Stimulated activated naive CD4-positive, alpha-beta T cell treated with Interleukin-2 at 50 U/mL for 16 hours (primary cell): ENCODE data around the gene MRPL23.
"Not testable (repeated sequence)": the region's sequence is repeated elsewhere in the genome, so short reads cannot be mapped to it uniquely, and the experiment has no call there.

Experiments
- DNase-seq: peaks from one replicate; lab custom pipeline; 2025; lab: John Stamatoyannopoulos, UW

MRPL23 gene

DNA sequence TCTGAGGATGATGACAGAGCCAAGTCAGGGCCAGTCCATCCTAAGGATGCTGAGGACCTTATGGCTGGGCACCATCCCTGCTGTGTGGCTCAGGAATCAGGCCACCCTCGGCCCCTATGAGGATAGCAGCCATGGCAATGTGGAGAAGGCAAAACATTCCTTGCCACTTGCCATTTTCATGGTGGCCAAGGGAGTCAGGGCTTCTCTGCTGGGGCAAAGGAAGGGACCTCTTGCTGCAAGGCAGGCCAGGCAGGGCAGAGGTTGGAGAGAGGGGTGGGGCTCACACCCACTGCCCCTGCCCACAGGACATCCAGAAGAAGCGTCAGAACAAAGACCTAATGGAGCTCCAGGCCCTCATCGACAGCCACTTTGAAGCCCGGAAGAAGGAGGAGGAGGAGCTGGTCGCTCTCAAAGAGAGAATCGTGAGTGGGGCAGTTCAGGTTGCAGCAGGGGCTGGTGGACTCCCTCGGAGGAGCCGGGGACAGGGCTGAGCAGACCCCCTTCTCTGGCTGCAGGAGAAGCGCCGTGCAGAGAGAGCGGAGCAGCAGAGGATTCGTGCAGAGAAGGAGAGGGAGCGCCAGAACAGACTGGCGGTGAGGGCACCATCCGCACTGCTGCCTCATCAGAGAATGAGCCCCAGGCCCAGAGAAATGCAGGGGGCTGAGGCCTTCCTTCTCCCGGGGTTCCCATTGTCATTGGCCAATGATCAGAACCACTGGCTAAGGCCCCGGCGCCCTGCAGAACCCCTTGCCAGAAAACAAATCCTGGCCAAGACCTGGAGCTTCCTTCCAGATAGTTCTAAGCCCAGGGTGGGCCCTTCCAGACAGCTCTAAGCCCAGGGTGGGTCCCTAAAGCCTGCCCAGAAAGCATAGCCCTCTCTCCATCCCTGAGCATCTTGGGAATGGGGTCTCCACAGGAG is 13.5 kb upstream of the MRPL23 start:
- DNase-seq: no peak

GRCh38 chr11:1934335-1935155 is 12.6 kb upstream of the MRPL23 start:
- no peak for DNase-seq

DNA sequence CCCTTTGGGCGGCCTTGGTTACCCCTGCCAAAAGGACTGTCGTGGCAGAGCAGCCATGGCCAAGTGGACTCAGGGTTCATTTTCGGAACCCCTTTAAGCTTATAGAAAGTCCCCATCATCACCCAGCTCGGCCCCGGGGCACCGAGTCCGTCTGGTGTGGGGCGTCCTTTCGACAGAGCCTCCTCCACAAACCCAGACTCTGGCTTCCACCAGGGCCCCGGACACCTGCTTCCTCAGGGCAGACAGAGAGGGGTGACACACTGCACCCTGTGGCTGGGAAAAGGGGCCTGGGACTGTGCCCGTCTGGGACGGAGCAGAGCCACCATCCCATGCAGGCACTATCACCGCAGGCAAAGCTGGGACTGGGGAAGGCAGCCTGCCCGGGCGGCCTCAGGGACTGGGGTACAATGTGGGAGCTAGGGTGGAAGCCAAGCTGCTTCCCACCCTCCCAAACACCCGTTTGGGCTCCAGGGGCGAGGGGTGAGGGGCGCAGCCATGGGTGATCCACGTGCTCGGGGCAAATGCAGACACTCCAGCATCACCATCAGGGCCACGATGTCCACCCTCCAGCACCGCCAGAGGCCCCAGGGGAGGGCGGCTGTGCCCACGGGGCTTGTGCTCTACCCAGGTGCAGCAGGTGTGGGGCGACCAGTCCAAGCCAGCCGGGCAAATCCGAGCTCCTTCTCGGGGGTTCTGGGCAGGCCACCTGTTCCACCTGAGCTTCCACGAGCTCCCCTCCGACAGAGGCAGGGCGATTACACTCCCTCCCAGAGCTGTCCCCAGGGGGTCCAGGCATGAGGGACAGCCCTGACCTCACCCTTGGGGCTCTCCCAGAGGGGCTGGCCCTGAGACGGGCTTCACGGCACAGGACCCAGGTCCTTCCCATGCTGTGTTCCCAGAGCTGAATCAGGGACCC is 11.7 kb upstream of the MRPL23 start:
- no peak for DNase-seq

- DNase-seq: no peak
Observed at GRCh38 chr11:1936072-1936780, 10.9 kb upstream of the MRPL23 start.

DNA sequence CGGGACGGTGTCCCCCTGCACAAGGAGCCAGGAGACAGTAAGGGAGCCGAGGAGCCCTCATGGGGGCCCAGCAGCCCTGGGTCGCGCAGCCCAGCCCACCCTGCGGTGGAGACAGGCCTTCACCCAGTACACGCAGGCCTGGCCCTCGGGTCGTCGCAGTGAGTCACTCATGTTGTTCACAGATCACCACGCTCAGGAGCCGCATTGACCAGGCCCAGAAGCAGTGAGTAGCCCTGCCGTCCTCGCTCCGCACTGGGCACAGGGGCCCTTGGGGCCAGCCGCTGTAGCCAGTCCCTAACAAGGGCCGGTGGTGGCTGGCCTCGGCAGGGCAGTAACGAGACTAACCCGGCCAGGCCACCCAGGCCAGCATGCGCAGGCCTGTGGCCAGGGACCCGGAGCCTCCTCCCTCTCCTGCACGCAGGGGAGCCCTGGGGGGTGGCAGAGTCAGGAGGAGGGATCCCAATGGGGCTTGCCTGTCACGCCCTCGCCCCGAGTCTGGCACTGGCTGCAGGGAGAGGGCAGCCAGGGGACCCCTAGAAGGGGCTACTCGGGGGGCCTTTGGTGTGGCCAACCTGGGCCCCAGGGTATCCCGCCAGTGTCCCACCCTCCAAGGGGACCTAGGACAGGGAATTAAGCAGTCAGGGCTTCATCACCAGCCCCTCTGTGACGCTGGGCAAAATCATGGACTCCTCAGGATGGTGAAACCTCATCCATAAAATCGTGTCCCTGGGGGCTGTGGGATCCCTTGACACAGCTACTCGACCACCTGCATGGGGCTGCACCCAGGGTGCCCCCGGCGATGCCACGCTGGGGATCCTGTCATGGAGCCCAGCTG is 10.1 kb upstream of the MRPL23 start:
- DNase-seq: no peak

DNA sequence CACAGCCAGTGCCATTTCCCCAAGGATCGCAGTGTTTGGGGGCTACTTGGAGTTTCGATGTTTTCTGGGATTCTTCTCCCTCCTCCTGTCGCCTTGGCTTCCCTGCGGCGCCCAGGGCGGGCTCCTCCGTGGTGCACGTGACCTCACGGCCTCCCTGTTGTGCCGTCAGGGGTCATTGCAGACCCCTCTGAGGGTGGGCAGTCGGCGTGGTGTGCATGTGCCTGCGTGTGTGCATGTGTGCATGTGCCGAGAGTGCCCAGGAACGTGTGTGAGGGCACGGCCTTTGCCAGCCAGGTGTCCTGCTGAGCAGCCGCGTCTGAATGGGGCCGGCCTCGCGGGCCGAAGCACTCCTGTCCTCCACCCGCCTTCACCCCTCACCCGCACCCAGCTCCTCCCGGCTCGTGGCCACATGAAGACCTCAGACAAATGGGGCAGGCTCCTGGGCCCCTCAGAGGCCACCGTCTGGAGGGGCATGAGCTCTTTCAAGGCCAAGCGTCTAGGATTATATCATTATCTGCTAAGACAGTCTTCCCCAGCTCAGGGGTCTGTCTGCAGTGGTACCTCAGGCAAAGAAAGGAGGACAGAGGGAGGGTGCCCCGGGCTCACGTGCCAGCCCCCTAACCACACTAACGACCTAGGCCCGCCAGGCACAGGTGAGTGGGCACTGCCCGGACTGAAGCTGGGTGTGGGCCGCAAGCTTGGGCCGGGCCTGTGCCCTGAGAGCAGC is 9.4 kb upstream of the MRPL23 start:
- no peak for DNase-seq

DNA sequence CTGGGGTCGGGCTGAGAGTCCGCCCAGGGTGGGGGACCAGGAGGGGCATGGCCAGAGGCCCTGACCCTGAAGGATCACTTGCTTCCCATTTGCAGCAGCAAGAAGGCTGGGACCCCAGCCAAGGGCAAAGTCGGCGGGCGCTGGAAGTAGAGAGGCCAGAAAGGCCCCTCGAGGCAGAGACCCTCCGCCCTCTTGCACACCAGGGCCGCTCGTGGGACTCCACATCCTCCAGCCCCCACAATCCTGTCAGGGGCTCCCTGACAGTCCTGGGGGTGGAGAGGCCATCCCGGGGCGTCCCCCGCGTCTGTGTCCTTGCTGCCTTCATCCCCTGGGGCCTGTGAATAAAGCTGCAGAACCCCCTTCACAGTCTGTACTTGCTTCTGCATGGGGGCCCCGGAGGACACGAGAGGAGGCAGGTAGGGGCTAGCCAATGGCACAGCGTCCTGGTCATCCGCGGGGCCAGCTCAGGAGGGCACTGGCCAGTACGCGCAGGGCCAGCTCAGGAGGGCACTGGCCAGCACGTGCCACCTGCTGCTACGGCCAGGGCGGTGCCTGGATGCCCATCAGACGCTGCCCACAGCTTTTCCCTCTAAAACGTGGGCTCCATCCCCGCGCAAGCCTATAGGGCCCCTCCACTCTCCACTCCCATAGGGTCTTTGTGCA is 8.7 kb upstream of the MRPL23 start:
- no peak for DNase-seq

GRCh38 chr11:1939006-1939625 is 8.0 kb upstream of the MRPL23 start:
- no peak for DNase-seq

DNA sequence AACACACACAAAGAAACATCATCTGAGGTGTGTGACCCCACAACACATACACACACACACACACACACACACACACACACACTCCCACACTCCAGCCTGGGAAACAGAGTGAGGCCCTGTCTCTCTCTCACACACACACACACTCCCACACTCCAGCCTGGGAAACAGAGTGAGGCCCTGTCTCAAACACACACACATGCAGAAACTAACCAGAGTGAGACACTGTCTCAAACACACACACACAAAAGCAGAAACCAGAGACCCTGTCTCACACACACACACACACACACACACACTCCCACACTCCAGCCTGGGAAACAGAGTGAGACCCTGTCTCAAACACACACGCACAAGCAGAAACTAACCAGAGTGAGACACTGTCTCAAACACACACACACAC is 7.3 kb upstream of the MRPL23 start:
- DNase-seq: not testable (repeated sequence)

DNA sequence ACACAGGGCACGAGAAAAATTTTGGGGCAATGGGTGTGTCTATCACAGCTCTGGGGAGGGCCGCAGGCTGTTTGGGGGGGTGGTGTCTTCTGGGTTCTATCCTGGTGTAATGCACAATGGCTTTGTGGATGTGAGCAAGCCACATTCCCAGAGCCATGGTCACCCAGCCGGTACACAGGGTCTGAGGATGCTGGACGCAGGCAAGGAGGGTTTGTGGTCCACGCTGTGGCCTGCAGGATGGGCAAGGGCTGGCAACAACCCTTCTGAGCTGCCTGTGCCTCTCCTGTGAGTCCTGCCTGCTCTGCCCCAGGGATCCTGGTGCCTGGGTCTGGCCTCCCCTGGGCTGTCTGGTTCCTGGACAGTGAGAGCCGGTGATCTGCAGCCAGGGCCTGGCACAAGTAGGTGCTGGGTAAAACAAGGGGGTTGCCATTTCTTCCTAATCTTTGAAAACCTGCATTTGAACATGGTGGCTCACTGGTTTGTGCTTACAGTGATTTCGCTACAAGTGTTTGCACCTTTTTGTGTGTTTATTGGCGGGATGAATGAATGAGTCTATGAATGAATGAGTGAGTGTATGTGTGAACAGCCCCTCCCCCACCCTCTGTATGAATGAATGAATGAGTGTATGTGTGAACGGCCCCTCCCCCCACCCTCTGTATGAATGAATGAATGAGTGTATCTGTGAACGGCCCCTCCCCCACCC is 4.4 kb upstream of the MRPL23 start:
- no peak for DNase-seq

DNA sequence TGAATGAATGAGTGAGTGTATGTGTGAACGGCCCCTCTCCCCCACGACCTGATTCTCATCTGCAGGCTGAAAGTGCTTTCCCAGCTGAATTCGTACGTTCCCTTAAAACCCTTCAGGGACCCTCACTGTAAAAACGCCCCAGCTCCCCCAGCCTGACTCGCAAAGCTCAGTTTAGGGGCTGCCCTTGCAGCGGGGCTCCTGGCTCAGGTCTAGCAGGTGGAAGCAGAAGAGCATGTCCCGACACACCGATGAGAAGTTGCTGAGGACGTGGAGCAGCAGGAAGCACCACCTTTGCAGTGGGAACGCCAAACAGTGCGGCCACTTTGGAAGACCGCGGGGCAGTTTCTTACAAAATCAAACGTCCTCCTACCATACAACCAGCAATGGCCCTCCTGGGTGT is 3.6 kb upstream of the MRPL23 start:
- DNase-seq: no peak

GRCh38 chr11:1943977-1944376 is 3.2 kb upstream of the MRPL23 start:
- no peak for DNase-seq

- no peak for DNase-seq
Observed at GRCh38 chr11:1947592-1948237, 583 bp downstream of the MRPL23 start.

- no peak for DNase-seq
Observed at GRCh38 chr11:1948389-1948788, 1.3 kb downstream of the MRPL23 start.

- no peak for DNase-seq
Observed at GRCh38 chr11:1949302-1949701, 2.2 kb downstream of the MRPL23 start.

DNA sequence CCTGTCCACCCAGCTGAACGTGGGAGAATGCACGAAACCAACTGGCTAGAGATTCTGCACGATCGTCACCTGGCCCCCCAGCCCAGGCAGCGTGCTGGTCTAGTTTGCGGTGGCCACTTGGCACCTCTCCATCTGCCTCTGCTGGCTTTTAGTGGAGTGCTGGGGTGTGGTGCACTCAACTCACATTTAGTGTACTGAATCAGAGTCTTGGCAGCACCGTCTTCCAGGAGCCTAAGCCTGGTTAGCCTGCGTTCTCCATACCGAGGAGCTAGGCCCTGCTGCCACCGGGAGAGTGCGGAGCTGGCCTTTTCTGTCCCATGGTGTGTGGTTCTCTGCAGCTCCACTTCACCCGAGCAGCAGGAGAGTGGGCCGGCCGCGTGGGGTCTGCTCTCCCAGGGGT is 2.8 kb downstream of the MRPL23 start:
- DNase-seq: no peak

GRCh38 chr11:1952806-1953482 is 5.8 kb downstream of the MRPL23 start:
- DNase-seq: no peak
